HG03354 (cell line): ENCODE data around the gene ITPRIP.

Source experiments
- ATAC-seq: cut with Tn5 transposase; IDR thresholded peaks from one replicate; pipeline ENCODE4 v1.9.1; 2021; ENCODE audit warnings: mild to moderate bottlenecking; ENCODE audit not compliant: unreplicated experiment, poor library complexity, severe bottlenecking

The ITPRIP gene

GRCh38 chr10:104296687-104297436, 41.4 kb downstream of the ITPRIP start:
- no peak for ATAC-seq

- ATAC-seq: no peak
Observed at GRCh38 chr10:104293781-104294321, 44.4 kb downstream of the ITPRIP start.

GRCh38 chr10:104293011-104293410, 45.3 kb downstream of the ITPRIP start:
- ATAC-seq: no peak

- peak; percentile 99 for ATAC-seq
Observed at GRCh38 chr10:104291439-104291951, 46.8 kb downstream of the ITPRIP start.

- no peak for ATAC-seq
Observed at GRCh38 chr10:104288355-104288754, 49.9 kb downstream of the ITPRIP start.

GRCh38 chr10:104286939-104287338, 51.3 kb downstream of the ITPRIP start:
- no peak for ATAC-seq

GRCh38 chr10:104284846-104285245, 53.4 kb downstream of the ITPRIP start:
- no peak for ATAC-seq

- no peak for ATAC-seq
Observed at GRCh38 chr10:104281694-104282093, 56.6 kb downstream of the ITPRIP start.

GRCh38 chr10:104279550-104280259, 58.6 kb downstream of the ITPRIP start:
- ATAC-seq: no peak

GRCh38 chr10:104277785-104278184, 60.5 kb downstream of the ITPRIP start:
- ATAC-seq: no peak

GRCh38 chr10:104276192-104276591, 62.1 kb downstream of the ITPRIP start:
- no peak for ATAC-seq

- peak; percentile 93 for ATAC-seq
Observed at GRCh38 chr10:104274762-104275721, 63.2 kb downstream of the ITPRIP start.

- ATAC-seq: no peak
Observed at GRCh38 chr10:104273899-104274575, 64.2 kb downstream of the ITPRIP start.

GRCh38 chr10:104273286-104273685, 65.0 kb downstream of the ITPRIP start:
- ATAC-seq: no peak

GRCh38 chr10:104268713-104269645, 69.3 kb downstream of the ITPRIP start, which contains the start of gene GSTO2:
Gene GSTO2 (plus strand): TSS chr10:104269184. CDS start chr10:104274916, 5,732 bp downstream.
- ATAC-seq: peak; percentile 99

- peak; percentile 2 for ATAC-seq
Observed at GRCh38 chr10:104268405-104268712, 69.9 kb downstream of the ITPRIP start.

- no peak for ATAC-seq
Observed at GRCh38 chr10:104267721-104268404, 70.4 kb downstream of the ITPRIP start.

- no peak for ATAC-seq
Observed at GRCh38 chr10:104264783-104265182, 73.5 kb downstream of the ITPRIP start.
